CD14-positive monocyte (primary cell): Measurements from ENCODE around the gene RNF157. TPM values are rescaled to one million over a fixed set of nuclear protein-coding genes. Genes with fewer than 3 reads are reported as not detected.

Experiments used
- DNase-seq, 3 donors: peaks; one replicate each; pipeline ENCODE4 v3.0.0-alpha.2; 2011 to 2022
- H2AFZ ChIP-seq: 2 replicates; pipeline ENCODE4 v1.6.0; 2012; ENCODE audit warnings: mild to moderate bottlenecking, low read depth, low read length, inconsistent platforms; ENCODE audit not compliant: insufficient read depth, poor library complexity, severe bottlenecking
- H3K27ac ChIP-seq, 2 donors: 1 replicate in 1 of 2; 2 replicates in 1 of 2; pipeline ENCODE4 v1.5.1; 2012 to 2013; ENCODE audit warnings: low read length in 2 of 2, control low read depth in 1 of 2, inconsistent platforms in 1 of 2, low read depth in 1 of 2, mild to moderate bottlenecking in 1 of 2
- H3K27me3 ChIP-seq, 2 donors: one replicate each; pipeline versions ENCODE4 v1.6.0 to v1.6.1; 2011 to 2013; ENCODE audit warnings: low read length in 2 of 2; ENCODE audit not compliant: control insufficient read depth in 2 of 2, insufficient read depth in 2 of 2
- H3K36me3 ChIP-seq, 2 donors: replicated peaks in 1 of 2; 1 replicate in 1 of 2; 2 replicates in 1 of 2; pipeline versions ENCODE4 v1.5.1 to v1.6.1; 2012 to 2013; ENCODE audit warnings: low read length in 2 of 2, control low read depth in 1 of 2, inconsistent platforms in 1 of 2, mild to moderate bottlenecking in 1 of 2; ENCODE audit not compliant: insufficient read depth in 2 of 2, control insufficient read depth in 1 of 2
- H3K4me1 ChIP-seq, 2 donors: 1 replicate in 1 of 2; 2 replicates in 1 of 2; pipeline versions ENCODE4 v1.5.1 to v1.6.1; 2012 to 2013; ENCODE audit warnings: low read length in 2 of 2, control low read depth in 1 of 2, inconsistent platforms in 1 of 2, mild to moderate bottlenecking in 1 of 2, moderate library complexity in 1 of 2; ENCODE audit not compliant: insufficient read depth in 2 of 2, control insufficient read depth in 1 of 2
- H3K4me2 ChIP-seq: replicated peaks from 2 replicates; pipeline ENCODE3; 2012; ENCODE audit warnings: low read length, moderate library complexity, mild to moderate bottlenecking; ENCODE audit not compliant: poor library complexity, severe bottlenecking; ENCODE audit errors: extremely low read depth
- H3K4me3 ChIP-seq, 3 experiments: fragments of 200-600 bp in 1 of 3; sonication (generic) in 1 of 3; replicated peaks in 1 of 3; 1 replicate in 2 of 3; 2 replicates in 1 of 3; pipeline ENCODE4 v1.5.1; 2011 to 2013; ENCODE audit warnings: low read length in 3 of 3, mild to moderate bottlenecking in 3 of 3, control low read depth in 2 of 3, low read depth in 2 of 3, inconsistent platforms in 1 of 3, moderate library complexity in 1 of 3
- H3K79me2 ChIP-seq: 2 replicates; pipeline ENCODE4 v1.6.0; 2012; ENCODE audit warnings: mild to moderate bottlenecking, control low read depth, inconsistent platforms, low read length, moderate library complexity; ENCODE audit not compliant: insufficient read depth
- H3K9ac ChIP-seq: 2 replicates; pipeline ENCODE4 v1.6.0; 2017; ENCODE audit warnings: low read length, mild to moderate bottlenecking; ENCODE audit not compliant: insufficient read depth, poor library complexity, severe bottlenecking
- H3K9me3 ChIP-seq, 2 donors: replicated peaks in 1 of 2; 1 replicate in 1 of 2; 2 replicates in 1 of 2; pipeline versions ENCODE4 v1.5.1 to v1.6.1; 2012 to 2013; ENCODE audit warnings: low read length in 2 of 2, control low read depth in 1 of 2; ENCODE audit not compliant: control insufficient read depth in 1 of 2, insufficient read depth in 1 of 2
- H4K20me1 ChIP-seq: 2 replicates; pipeline ENCODE4 v1.6.0; 2012; ENCODE audit warnings: mild to moderate bottlenecking, low read length, control low read depth, moderate library complexity; ENCODE audit not compliant: insufficient read depth
- H3K27ac Mint-ChIP-seq, 7 donors: one replicate each; pipeline ENCODE4 v1.8.0; 2020; ENCODE audit warnings: mild to moderate bottlenecking in 7 of 7, mixed read lengths in 7 of 7, moderate library complexity in 6 of 7, inconsistent platforms in 2 of 7
- H3K27me3 Mint-ChIP-seq, 3 donors: one replicate each; pipeline ENCODE4 v1.8.0; 2021 to 2022; ENCODE audit warnings: low read depth in 3 of 3, mild to moderate bottlenecking in 3 of 3, mixed read lengths in 3 of 3, moderate library complexity in 3 of 3, inconsistent platforms in 1 of 3
- H3K36me3 Mint-ChIP-seq, 2 donors: one replicate each; pipeline ENCODE4 v1.8.0; 2020; ENCODE audit warnings: mixed read lengths in 2 of 2, inconsistent platforms in 1 of 2, mild to moderate bottlenecking in 1 of 2
- H3K4me1 Mint-ChIP-seq: one replicate; pipeline ENCODE4 v1.8.0; 2020; ENCODE audit warnings: mild to moderate bottlenecking, mixed read lengths
- H3K4me3 Mint-ChIP-seq, 2 donors: one replicate each; pipeline ENCODE4 v1.8.0; 2020; ENCODE audit warnings: mild to moderate bottlenecking in 2 of 2, mixed read lengths in 2 of 2, moderate library complexity in 1 of 2
- H3K9me3 Mint-ChIP-seq, 7 donors: one replicate each; pipeline ENCODE4 v1.8.0; 2020 to 2022; ENCODE audit warnings: mixed read lengths in 7 of 7, mild to moderate bottlenecking in 6 of 7, moderate library complexity in 6 of 7, inconsistent platforms in 2 of 7
- WGBS: methylation state at CpG from one replicate; pipeline ENCODE4 v1.1.5; 2013; ENCODE audit warnings: missing lambda C conversion rate; ENCODE audit not compliant: insufficient coverage; 5-methylcytosine and 5-hydroxymethylcytosine counted together
- intact Hi-C, 2 donors: fragments of 100-400 bp; cut with micrococcal nuclease; formaldehyde crosslinking; loops; one replicate each; pipeline versions ENCODE4 v1.15.0 to v1.15.1; 2023
- polyA plus RNA-seq, 3 donors: library from polyadenylated mRNA; depleted of rRNA in 1 of 3; unstranded in 2 of 3; stranded (reverse) in 1 of 3; fragments of 300-500 nt in 2 of 3; fragments of >200 nt in 1 of 3; fragmentation: Illumina TruSeq in 2 of 3; gene quantifications; 1 replicate in 2 of 3; 2 replicates in 1 of 3; pipeline ENCODE4 v1.2.3, GENCODE V29; 2012 to 2021
- TF ChIP-seq, protein P1 (sequence below): fragments of 200-600 bp; IDR thresholded peaks from one replicate; pipeline ENCODE4 v1.8.0; 2022; ENCODE audit warnings: antibody characterized with exemption, mild to moderate bottlenecking

Gene RNF157
- polyA plus RNA-seq, 3 donors: 0.03 TPM; not detected in 2

DNA sequence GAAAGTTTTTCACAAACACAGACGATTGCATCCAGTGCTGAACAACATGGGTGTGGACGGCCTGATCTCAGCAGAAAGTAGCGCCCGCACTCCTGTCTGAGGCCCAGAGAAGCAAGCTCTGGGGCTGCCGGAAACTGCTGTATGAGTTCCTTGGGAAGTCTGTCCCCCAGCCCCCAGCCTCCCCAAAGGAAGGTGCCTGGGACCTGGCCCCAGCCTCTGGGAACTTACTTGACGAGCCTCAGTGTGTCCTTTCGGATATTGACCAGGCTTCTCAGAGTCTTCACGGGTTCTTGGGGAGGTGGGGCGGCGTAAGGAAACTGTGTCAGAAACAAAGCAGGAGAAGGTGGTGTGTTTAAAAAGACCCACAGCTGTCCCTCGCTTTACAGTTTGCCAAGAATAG is 66.8 kb downstream of the RNF157 start:
- intact Hi-C loops: no loop called here
- Histone ChIP-seq H3K4me3 (no peak overlapping the region), H3K36me3 (no peaks in the 10 kb centered on the region), H3K9me3 (no peaks in the 10 kb centered on the region), H3K9ac (no peak overlapping the region), H3K79me2 (no peaks in the 10 kb centered on the region), H3K27ac (no peak overlapping the region), H3K4me1 (peaks cover 0 to 5% of the 10 kb centered on the region in 2 donors), H4K20me1 (no peaks in the 10 kb centered on the region), H2AFZ (no peak overlapping the region), H3K4me2 (no peak overlapping the region), H3K27me3 (no peaks in the 10 kb centered on the region)
- Mint-ChIP-seq H3K4me1 (peaks cover 6% of the 10 kb centered on the region), H3K27ac (no peak overlapping the region), H3K27me3 (peaks cover 1 to 5% (median 2%) of the 10 kb centered on the region in 3 donors), H3K9me3 (peaks cover 0 to 1% (median 0%) of the 10 kb centered on the region in 7 donors), H3K4me3 (no peak overlapping the region), H3K36me3 (no peaks in the 10 kb centered on the region)
- no peak for DNase-seq
- TF ChIP-seq, protein P1, sequence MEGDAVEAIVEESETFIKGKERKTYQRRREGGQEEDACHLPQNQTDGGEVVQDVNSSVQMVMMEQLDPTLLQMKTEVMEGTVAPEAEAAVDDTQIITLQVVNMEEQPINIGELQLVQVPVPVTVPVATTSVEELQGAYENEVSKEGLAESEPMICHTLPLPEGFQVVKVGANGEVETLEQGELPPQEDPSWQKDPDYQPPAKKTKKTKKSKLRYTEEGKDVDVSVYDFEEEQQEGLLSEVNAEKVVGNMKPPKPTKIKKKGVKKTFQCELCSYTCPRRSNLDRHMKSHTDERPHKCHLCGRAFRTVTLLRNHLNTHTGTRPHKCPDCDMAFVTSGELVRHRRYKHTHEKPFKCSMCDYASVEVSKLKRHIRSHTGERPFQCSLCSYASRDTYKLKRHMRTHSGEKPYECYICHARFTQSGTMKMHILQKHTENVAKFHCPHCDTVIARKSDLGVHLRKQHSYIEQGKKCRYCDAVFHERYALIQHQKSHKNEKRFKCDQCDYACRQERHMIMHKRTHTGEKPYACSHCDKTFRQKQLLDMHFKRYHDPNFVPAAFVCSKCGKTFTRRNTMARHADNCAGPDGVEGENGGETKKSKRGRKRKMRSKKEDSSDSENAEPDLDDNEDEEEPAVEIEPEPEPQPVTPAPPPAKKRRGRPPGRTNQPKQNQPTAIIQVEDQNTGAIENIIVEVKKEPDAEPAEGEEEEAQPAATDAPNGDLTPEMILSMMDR: no peak
- 98% methylated on average over 11 of the region's 11 CpGs for WGBS

DNA sequence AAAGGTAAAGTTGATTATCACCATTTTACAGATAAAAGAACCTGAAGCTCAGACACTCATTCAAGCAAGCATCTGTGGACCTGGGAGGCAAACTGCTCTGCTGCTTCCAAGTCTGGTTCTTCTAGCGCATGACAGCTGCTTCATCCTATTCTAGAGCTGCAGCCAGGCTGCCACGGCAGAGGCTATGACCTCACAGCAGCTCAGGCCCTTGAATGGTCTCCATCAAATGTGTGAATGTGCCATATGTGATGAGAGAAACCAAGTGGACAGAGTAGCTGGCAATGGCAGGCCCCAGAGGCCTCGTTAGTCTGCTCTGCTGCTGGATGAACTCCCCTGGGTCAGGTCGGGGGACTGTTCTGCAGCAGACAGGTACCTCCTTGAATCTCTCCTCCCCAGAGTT is 68.6 kb downstream of the RNF157 start:
- Mint-ChIP-seq H3K4me1 (peaks cover 9% of the 10 kb centered on the region), H3K27me3 (peaks cover 0 to 5% (median 3%) of the 10 kb centered on the region in 3 donors), H3K4me3 (no peak overlapping the region), H3K9me3 (peaks cover 0 to 2% (median 0%) of the 10 kb centered on the region in 7 donors), H3K27ac (no peak overlapping the region), H3K36me3 (no peaks in the 10 kb centered on the region)
- 100% methylated on average over 2 of the region's 4 CpGs for WGBS
- no peak for DNase-seq
- Histone ChIP-seq H3K9me3 (no peaks in the 10 kb centered on the region), H3K4me2 (no peak overlapping the region), H3K4me1 (peaks cover 0 to 6% of the 10 kb centered on the region in 2 donors), H3K4me3 (no peak overlapping the region), H2AFZ (no peak overlapping the region), H3K36me3 (no peaks in the 10 kb centered on the region), H3K27me3 (no peaks in the 10 kb centered on the region), H3K27ac (no peak overlapping the region), H3K9ac (no peak overlapping the region), H3K79me2 (no peaks in the 10 kb centered on the region), H4K20me1 (no peaks in the 10 kb centered on the region)
- intact Hi-C loops: no loop called here
- TF ChIP-seq, protein P1: no peak
